HepG2 (cell line): ENCODE data around the gene FHIT. TPM values are rescaled to one million over a fixed set of nuclear protein-coding genes. Genes with fewer than 3 reads are reported as not detected.

Experiments used
- ATAC-seq: fragments of 200-7000 bp; cut with Tn5 transposase; 3 replicates; pipeline ENCODE4 v1.9.1; 2020; ENCODE audit warnings: mild to moderate bottlenecking, moderate library complexity
- BruUV-seq: library from RNA; stranded (reverse); fragments of 400-500 nt; replicated peaks from 2 replicates; lab custom pipeline; 2021; lab: Mats Ljungman, UMichigan
- CTCF ChIA-PET: fragments of 300-600 bp; formaldehyde crosslinking; extraction: SDS; loops from one replicate; lab custom pipeline; 2021; ENCODE audit warnings: low total read pairs, inconsistent platforms, low intra/inter-chr PET ratio; lab: Yijun Ruan, JAX
- POLR2A ChIA-PET: fragments of 350-600 bp; sonication (Branson Sonifier 250); formaldehyde crosslinking; loops from one replicate; lab custom pipeline; 2020; ENCODE audit warnings: antibody characterized with exemption, inconsistent platforms; lab: Yijun Ruan, JAX
- DNase-seq: peaks from one replicate; pipeline ENCODE4 v3.0.0-alpha.2; 2015; ENCODE audit warnings: low spot score
- FAIRE-seq: peaks from 3 replicates; lab custom pipeline; 2011; peaks lifted over from hg19 to GRCh38; lab: Jason Lieb, UNC
- H2AFZ ChIP-seq: one replicate; pipeline ENCODE4 v1.6.1; 2011; ENCODE audit warnings: low read length, inconsistent platforms
- H3K27ac ChIP-seq: fragments of 300-600 bp; 3 replicates; pipeline ENCODE4 v1.8.0; 2011; ENCODE audit warnings: mixed run types, mild to moderate bottlenecking, mixed read lengths, low read length, inconsistent platforms; ENCODE audit not compliant: insufficient read depth; ENCODE audit errors: extremely low read length
- H3K27me3 ChIP-seq, 2 experiments: fragments of 200-600 bp in 1 of 2; 2 replicates in 1 of 2; 3 replicates in 1 of 2; pipeline versions ENCODE4 v1.6.0 to v1.8.0; 2011; ENCODE audit warnings: low read length in 2 of 2, mild to moderate bottlenecking in 2 of 2, moderate library complexity in 2 of 2, inconsistent platforms in 1 of 2; ENCODE audit not compliant: insufficient read depth in 2 of 2, control insufficient read depth in 1 of 2
- H3K36me3 ChIP-seq, 2 experiments: fragments of 200-600 bp in 1 of 2; replicated peaks in 1 of 2; 2 replicates in 1 of 2; 3 replicates in 1 of 2; pipeline versions ENCODE4 v1.5.1 to v1.8.0; 2011; ENCODE audit warnings: low read length in 2 of 2, inconsistent platforms in 1 of 2; ENCODE audit not compliant: insufficient read depth in 2 of 2, control insufficient read depth in 1 of 2
- H3K4me1 ChIP-seq: 2 replicates; pipeline ENCODE4 v1.5.1; 2012; ENCODE audit warnings: low read length, inconsistent platforms; ENCODE audit not compliant: insufficient read depth
- H3K4me2 ChIP-seq: 2 replicates; pipeline ENCODE4 v1.6.0; 2011; ENCODE audit warnings: low read depth, low read length, inconsistent platforms
- H3K4me3 ChIP-seq, 3 experiments: fragments of 200-600 bp in 1 of 3; sonication (generic), shearing (Covaris generic) in 1 of 3; replicated peaks in 1 of 3; 2 replicates each; pipeline ENCODE4 v1.5.1; 2011 to 2016; ENCODE audit warnings: low read length in 3 of 3, inconsistent platforms in 2 of 3, low read depth in 2 of 3, mild to moderate bottlenecking in 2 of 3, control low read depth in 1 of 3, mixed read lengths in 1 of 3; ENCODE audit not compliant: insufficient read depth in 1 of 3
- H3K79me2 ChIP-seq: one replicate; pipeline ENCODE4 v1.6.1; 2011; ENCODE audit warnings: low read length, inconsistent platforms; ENCODE audit not compliant: insufficient read depth
- H3K9ac ChIP-seq: 2 replicates; pipeline ENCODE4 v1.6.0; 2011; ENCODE audit warnings: mild to moderate bottlenecking, low read depth, low read length, inconsistent platforms; ENCODE audit not compliant: insufficient read depth
- H3K9me3 ChIP-seq: 2 replicates; pipeline ENCODE4 v1.5.1; 2012; ENCODE audit warnings: mild to moderate bottlenecking, low read length
- H4K20me1 ChIP-seq: 2 replicates; pipeline ENCODE4 v1.6.0; 2011; ENCODE audit warnings: inconsistent platforms, mild to moderate bottlenecking, low read length, moderate library complexity; ENCODE audit not compliant: insufficient read depth
- AHDC1 ChIP-seq: sonication (generic); formaldehyde crosslinking; IDR thresholded peaks from 2 replicates; pipeline ENCODE4 v1.5.1; 2020; ENCODE audit warnings: mild to moderate bottlenecking, missing genetic modification reagents, borderline replicate concordance
- AKNA ChIP-seq: sonication (generic); formaldehyde crosslinking; IDR thresholded peaks from 2 replicates; pipeline ENCODE4 v1.4.0; 2020; ENCODE audit warnings: missing genetic modification reagents, borderline replicate concordance
- ISX ChIP-seq: sonication (generic); formaldehyde crosslinking; conservative IDR thresholded peaks from 2 replicates; pipeline ENCODE4 v1.5.0; 2020; ENCODE audit warnings: missing genetic modification reagents
- KLF13 ChIP-seq: sonication (generic); formaldehyde crosslinking; IDR thresholded peaks from 2 replicates; pipeline ENCODE4 v1.4.0; 2020; ENCODE audit warnings: mild to moderate bottlenecking, missing genetic modification reagents
- PAF1 ChIP-seq: IDR thresholded peaks from 2 replicates; pipeline ENCODE4 v1.6.1; 2016; ENCODE audit warnings: missing genetic modification reagents, missing compliant biosample characterization
- PRDM10 ChIP-seq: sonication (generic); formaldehyde crosslinking; IDR thresholded peaks from 2 replicates; pipeline ENCODE4 v1.4.0; 2020; ENCODE audit warnings: low read depth, missing genetic modification reagents
- RORA ChIP-seq: sonication (generic); formaldehyde crosslinking; IDR thresholded peaks from 2 replicates; pipeline ENCODE4 v1.5.0; 2020; ENCODE audit warnings: mild to moderate bottlenecking, missing genetic modification reagents, moderate library complexity
- WGBS: methylation state at CpG from one replicate; pipeline ENCODE4 v1.1.6; 2017; ENCODE audit warnings: low lambda C conversion rate; 5-methylcytosine and 5-hydroxymethylcytosine counted together
- in situ Hi-C: cut with HindIII; loops from 2 replicates; pipeline ENCODE4 v1.10.0; 2017; ENCODE audit warnings: low pct_unique_long_range_greater_than_20kb; ENCODE audit not compliant: extremely low pct_ligation_motif_present
- intact Hi-C: fragments of 100-400 bp; cut with micrococcal nuclease; formaldehyde crosslinking; loops from one replicate; pipeline ENCODE4 v1.10.0; 2022; ENCODE audit not compliant: unreplicated experiment
- polyA plus RNA-seq, 8 experiments: library from polyadenylated mRNA; depleted of rRNA in 3 of 8; stranded (reverse) in 7 of 8; unstranded in 1 of 8; fragments of >200 nt; fragmentation: Illumina TruSeq in 4 of 8; extraction: Trizol in 4 of 8; gene quantifications; 2 replicates each; pipeline versions ENCODE4 v1.2.1 to v1.2.3, GENCODE V29; 2011 to 2016; ENCODE audit warnings: low read depth in 4 of 8, missing spikeins in 1 of 8, mixed read lengths in 1 of 8; ENCODE audit not compliant: insufficient read depth in 1 of 8
- total RNA-seq, 5 experiments: library from RNA; depleted of rRNA; stranded (reverse); fragments of >200 nt; fragmentation: Illumina TruSeq; extraction: Trizol; gene quantifications; 2 replicates each; pipeline ENCODE4 v1.2.3, GENCODE V29; 2016; ENCODE audit warnings: low read depth in 1 of 5

The FHIT gene
- total and polyA plus RNA-seq, 2 of the 13 experiments (the other 11 are each of a cell fraction or from before 2014, with no cell fraction given) = 4.0 to 4.6 TPM

DNA sequence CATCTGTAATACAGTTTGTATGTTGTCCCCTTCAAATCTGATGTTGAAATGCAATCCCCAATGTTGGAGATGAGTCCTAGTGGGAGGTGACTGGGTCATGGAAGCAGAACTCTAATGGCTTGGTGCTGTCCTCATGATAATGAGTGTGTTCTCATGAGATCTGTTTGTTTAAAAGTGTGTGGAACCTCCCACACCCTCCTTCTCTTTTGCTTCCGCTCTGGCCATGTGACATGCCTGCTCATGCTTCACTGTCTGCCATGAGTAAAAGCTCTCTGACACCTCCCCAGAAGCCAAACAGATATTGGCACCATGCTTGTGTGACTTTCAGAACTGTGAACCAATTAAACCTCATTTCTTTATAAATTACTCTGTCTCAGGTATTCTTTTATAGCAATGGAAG, 1407.4 kb downstream of the FHIT start (continued):
- TF ChIP-seq AHDC1 (CRISPR knock-in tag) = no peak
- TF ChIP-seq ISX (CRISPR knock-in tag) = no peak
- TF ChIP-seq, all 625 proteins: peak for 0

- in situ Hi-C loops (no loop called here), intact Hi-C loops (no loop called here)
- Histone ChIP-seq H3K79me2 (no peaks in the 10 kb centered on the region), H4K20me1 (no peaks in the 10 kb centered on the region), H3K9me3 (no peaks in the 10 kb centered on the region), H3K4me3 (no peak overlapping the region), H3K9ac (no peak overlapping the region), H3K4me1 (no peaks in the 10 kb centered on the region), H3K27me3 (no peaks in the 10 kb centered on the region), H3K36me3 (no peaks in the 10 kb centered on the region), H2AFZ (no peak overlapping the region), H3K27ac (no peak overlapping the region), H3K4me2 (no peak overlapping the region)
- ChIA-PET POLR2A (no interaction called here), CTCF (no interaction called here)
- DNase-seq (no peak), FAIRE-seq (no peak), ATAC-seq (no peak)
- no TSS peak for BruUV-seq
- 0% methylated on average over 1 of the region's 1 CpG for WGBS
- TF ChIP-seq AKNA = no peak
- no peak for TF ChIP-seq PRDM10 (CRISPR knock-in tag)
- TF ChIP-seq RORA = no peak
- TF ChIP-seq KLF13 (CRISPR knock-in tag) = no peak
- TF ChIP-seq PAF1 (CRISPR knock-in tag) = no peak
These were observed 1411.3 kb downstream of the FHIT start for GRCh38 chr3:59839810-59840515.
